HepG2 (cell line): ENCODE data around the gene DACH2. TPM values are rescaled to one million over a fixed set of nuclear protein-coding genes. Genes with fewer than 3 reads are reported as not detected.

ENCODE experiments used
- CAMTA2 ChIP-seq: sonication (generic); formaldehyde crosslinking; IDR thresholded peaks from 2 replicates; pipeline ENCODE4 v1.4.0; 2020; ENCODE audit warnings: mild to moderate bottlenecking, missing genetic modification reagents, borderline replicate concordance
- DNMT3B ChIP-seq: conservative IDR thresholded peaks from 2 replicates; pipeline ENCODE4 v1.6.1; 2016; ENCODE audit warnings: missing biosample characterization, control low read depth
- FOSL2 ChIP-seq: sonication (generic); formaldehyde crosslinking; IDR thresholded peaks from 2 replicates; pipeline ENCODE4 v1.4.0; 2020; ENCODE audit warnings: missing genetic modification reagents
- MAFF ChIP-seq: IDR thresholded peaks from 2 replicates; pipeline ENCODE4 v1.6.1; 2011; ENCODE audit warnings: low read depth, low read length, improper control_type of control experiment
- NFE2 ChIP-seq: sonication (generic); formaldehyde crosslinking; IDR thresholded peaks from 2 replicates; pipeline ENCODE4 v1.4.0; 2020; ENCODE audit warnings: missing genetic modification reagents
- NR2F6 ChIP-seq, 2 experiments: IDR thresholded peaks; 2 replicates each; pipeline ENCODE4 v1.6.1; 2016; ENCODE audit warnings: antibody characterized with exemption in 1 of 2, mild to moderate bottlenecking in 1 of 2
- PHF20 ChIP-seq: sonication (generic); formaldehyde crosslinking; IDR thresholded peaks from 2 replicates; pipeline ENCODE4 v1.5.0; 2020; ENCODE audit warnings: mild to moderate bottlenecking, missing genetic modification reagents
- SALL1 ChIP-seq: sonication (generic); formaldehyde crosslinking; IDR thresholded peaks from 2 replicates; pipeline ENCODE4 v1.8.0; 2022; ENCODE audit warnings: mild to moderate bottlenecking, missing genetic modification reagents
- SOX6 ChIP-seq, 2 experiments: fragments of 450-650 bp in 1 of 2; sonication (generic) in 1 of 2; formaldehyde crosslinking in 1 of 2; IDR thresholded peaks; 2 replicates each; pipeline versions ENCODE4 v1.4.0 to v1.6.1; 2017 to 2020; ENCODE audit warnings: antibody characterized with exemption in 1 of 2, mild to moderate bottlenecking in 1 of 2, missing genetic modification reagents in 1 of 2
- TP53 ChIP-seq: sonication (generic); formaldehyde crosslinking; conservative IDR thresholded peaks from 2 replicates; pipeline ENCODE4 v1.4.0; 2020; ENCODE audit warnings: missing genetic modification reagents
- ZMYM4 ChIP-seq: sonication (generic); formaldehyde crosslinking; IDR thresholded peaks from 2 replicates; pipeline ENCODE4 v1.8.1; 2023; ENCODE audit warnings: mild to moderate bottlenecking, missing genetic modification reagents
- polyA plus RNA-seq, 8 experiments: library from polyadenylated mRNA; depleted of rRNA in 3 of 8; stranded (reverse) in 7 of 8; unstranded in 1 of 8; fragments of >200 nt; fragmentation: Illumina TruSeq in 4 of 8; extraction: Trizol in 4 of 8; gene quantifications; 2 replicates each; pipeline versions ENCODE4 v1.2.1 to v1.2.3, GENCODE V29; 2011 to 2016; ENCODE audit warnings: low read depth in 4 of 8, missing spikeins in 1 of 8, mixed read lengths in 1 of 8; ENCODE audit not compliant: insufficient read depth in 1 of 8
- total RNA-seq, 5 experiments: library from RNA; depleted of rRNA; stranded (reverse); fragments of >200 nt; fragmentation: Illumina TruSeq; extraction: Trizol; gene quantifications; 2 replicates each; pipeline ENCODE4 v1.2.3, GENCODE V29; 2016; ENCODE audit warnings: low read depth in 1 of 5
- TF ChIP-seq, protein P1 (sequence below): IDR thresholded peaks from 2 replicates; pipeline ENCODE4 v1.6.1; 2012; ENCODE audit warnings: low read depth, low read length, improper control_type of control experiment
- TF ChIP-seq, protein P2 (sequence below), 2 experiments: fragments of 450-650 bp in 1 of 2; sonication (generic) in 1 of 2; formaldehyde crosslinking in 1 of 2; IDR thresholded peaks; 2 replicates each; pipeline versions ENCODE4 v1.6.1 to v1.8.0; 2016 to 2022; ENCODE audit warnings: antibody characterized with exemption in 1 of 2, mild to moderate bottlenecking in 1 of 2, missing genetic modification reagents in 1 of 2
- TF ChIP-seq, protein P3 (sequence below): sonication (generic); formaldehyde crosslinking; conservative IDR thresholded peaks from 2 replicates; pipeline ENCODE4 v1.4.0; 2020; ENCODE audit warnings: mild to moderate bottlenecking, missing genetic modification reagents, moderate library complexity

The DACH2 gene
- total and polyA plus RNA-seq, 2 of the 13 experiments (the other 11 are each of a cell fraction or from before 2014, with no cell fraction given): not detected

DNA sequence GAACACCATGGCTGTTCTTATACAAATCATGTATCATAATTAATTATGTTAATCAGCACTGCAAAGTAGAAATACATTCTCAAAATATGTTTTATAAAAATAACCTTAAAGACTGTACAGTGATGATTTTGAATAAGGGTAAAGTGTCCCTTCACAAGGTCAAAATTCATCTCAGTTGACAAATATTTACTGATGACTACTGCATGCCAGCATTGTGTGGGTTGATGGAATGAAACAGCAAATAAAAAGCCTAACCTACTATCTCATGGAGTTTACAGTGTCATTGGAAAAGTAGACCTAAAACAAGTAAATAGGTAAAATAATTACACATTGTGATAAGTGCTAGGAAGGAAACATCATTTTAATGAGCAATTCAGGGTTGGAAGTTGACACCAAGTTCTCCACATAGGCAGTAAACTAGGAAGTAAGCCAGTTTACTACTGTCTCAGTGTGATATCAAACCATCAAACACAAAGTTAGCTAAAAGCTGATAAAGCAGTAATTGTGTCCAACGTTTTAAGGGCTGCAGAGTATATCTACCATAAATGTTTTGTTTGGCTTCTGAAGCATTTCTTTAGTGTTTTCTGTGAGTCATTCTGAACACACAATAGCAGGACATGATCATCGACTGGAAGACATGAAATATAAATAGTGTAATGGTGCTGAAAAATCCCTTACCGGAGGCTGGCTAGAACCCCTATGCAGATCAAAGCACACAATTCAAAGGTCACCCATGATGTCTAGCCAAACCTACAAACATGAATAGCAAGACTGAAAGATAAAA is 221.8 kb downstream of the DACH2 start (continued):
- TF ChIP-seq, protein P1, sequence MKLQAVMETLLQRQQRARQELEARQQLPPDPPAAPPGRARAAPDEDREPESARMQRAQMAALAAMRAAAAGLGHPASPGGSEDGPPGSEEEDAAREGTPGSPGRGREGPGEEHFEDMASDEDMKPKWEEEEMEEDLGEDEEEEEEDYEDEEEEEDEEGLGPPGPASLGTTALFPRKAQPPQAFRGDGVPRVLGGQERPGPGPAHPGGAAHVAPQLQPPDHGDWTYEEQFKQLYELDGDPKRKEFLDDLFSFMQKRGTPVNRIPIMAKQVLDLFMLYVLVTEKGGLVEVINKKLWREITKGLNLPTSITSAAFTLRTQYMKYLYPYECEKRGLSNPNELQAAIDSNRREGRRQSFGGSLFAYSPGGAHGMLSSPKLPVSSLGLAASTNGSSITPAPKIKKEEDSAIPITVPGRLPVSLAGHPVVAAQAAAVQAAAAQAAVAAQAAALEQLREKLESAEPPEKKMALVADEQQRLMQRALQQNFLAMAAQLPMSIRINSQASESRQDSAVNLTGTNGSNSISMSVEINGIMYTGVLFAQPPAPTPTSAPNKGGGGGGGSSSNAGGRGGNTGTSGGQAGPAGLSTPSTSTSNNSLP: peak; percentile 29
- TF ChIP-seq MAFF (peak; percentile 29), SALL1 (peak; percentile 51; the same call in 1 of the 2 replicates), DNMT3B (CRISPR knock-in tag) (no peak), TP53 (CRISPR knock-in tag) (no peak), NFE2 (CRISPR knock-in tag) (no peak), FOSL2 (CRISPR knock-in tag) (peak; percentile 89), CAMTA2 (CRISPR knock-in tag) (no peak), ZMYM4 (no peak), PHF20 (no peak), SOX6 (IDR thresholded peaks at IDR 0.05) (no peak), SOX6 (CRISPR knock-in tag; IDR thresholded peaks at IDR 0.05) (peak; percentile 71), NR2F6 (IDR thresholded peaks at IDR 0.05) (peak; percentile 63; the same call in 1 of the 2 replicates), NR2F6 (CRISPR knock-in tag; IDR thresholded peaks at IDR 0.05) (peak; percentile 33; the same call in 1 of the 2 replicates)
- TF ChIP-seq, protein P2, sequence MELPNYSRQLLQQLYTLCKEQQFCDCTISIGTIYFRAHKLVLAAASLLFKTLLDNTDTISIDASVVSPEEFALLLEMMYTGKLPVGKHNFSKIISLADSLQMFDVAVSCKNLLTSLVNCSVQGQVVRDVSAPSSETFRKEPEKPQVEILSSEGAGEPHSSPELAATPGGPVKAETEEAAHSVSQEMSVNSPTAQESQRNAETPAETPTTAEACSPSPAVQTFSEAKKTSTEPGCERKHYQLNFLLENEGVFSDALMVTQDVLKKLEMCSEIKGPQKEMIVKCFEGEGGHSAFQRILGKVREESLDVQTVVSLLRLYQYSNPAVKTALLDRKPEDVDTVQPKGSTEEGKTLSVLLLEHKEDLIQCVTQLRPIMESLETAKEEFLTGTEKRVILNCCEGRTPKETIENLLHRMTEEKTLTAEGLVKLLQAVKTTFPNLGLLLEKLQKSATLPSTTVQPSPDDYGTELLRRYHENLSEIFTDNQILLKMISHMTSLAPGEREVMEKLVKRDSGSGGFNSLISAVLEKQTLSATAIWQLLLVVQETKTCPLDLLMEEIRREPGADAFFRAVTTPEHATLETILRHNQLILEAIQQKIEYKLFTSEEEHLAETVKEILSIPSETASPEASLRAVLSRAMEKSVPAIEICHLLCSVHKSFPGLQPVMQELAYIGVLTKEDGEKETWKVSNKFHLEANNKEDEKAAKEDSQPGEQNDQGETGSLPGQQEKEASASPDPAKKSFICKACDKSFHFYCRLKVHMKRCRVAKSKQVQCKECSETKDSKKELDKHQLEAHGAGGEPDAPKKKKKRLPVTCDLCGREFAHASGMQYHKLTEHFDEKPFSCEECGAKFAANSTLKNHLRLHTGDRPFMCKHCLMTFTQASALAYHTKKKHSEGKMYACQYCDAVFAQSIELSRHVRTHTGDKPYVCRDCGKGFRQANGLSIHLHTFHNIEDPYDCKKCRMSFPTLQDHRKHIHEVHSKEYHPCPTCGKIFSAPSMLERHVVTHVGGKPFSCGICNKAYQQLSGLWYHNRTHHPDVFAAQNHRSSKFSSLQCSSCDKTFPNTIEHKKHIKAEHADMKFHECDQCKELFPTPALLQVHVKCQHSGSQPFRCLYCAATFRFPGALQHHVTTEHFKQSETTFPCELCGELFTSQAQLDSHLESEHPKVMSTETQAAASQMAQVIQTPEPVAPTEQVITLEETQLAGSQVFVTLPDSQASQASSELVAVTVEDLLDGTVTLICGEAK (IDR thresholded peaks at IDR 0.05): no peak
- TF ChIP-seq, protein P2 (CRISPR knock-in tag; IDR thresholded peaks at IDR 0.05): no peak
- TF ChIP-seq, protein P3, sequence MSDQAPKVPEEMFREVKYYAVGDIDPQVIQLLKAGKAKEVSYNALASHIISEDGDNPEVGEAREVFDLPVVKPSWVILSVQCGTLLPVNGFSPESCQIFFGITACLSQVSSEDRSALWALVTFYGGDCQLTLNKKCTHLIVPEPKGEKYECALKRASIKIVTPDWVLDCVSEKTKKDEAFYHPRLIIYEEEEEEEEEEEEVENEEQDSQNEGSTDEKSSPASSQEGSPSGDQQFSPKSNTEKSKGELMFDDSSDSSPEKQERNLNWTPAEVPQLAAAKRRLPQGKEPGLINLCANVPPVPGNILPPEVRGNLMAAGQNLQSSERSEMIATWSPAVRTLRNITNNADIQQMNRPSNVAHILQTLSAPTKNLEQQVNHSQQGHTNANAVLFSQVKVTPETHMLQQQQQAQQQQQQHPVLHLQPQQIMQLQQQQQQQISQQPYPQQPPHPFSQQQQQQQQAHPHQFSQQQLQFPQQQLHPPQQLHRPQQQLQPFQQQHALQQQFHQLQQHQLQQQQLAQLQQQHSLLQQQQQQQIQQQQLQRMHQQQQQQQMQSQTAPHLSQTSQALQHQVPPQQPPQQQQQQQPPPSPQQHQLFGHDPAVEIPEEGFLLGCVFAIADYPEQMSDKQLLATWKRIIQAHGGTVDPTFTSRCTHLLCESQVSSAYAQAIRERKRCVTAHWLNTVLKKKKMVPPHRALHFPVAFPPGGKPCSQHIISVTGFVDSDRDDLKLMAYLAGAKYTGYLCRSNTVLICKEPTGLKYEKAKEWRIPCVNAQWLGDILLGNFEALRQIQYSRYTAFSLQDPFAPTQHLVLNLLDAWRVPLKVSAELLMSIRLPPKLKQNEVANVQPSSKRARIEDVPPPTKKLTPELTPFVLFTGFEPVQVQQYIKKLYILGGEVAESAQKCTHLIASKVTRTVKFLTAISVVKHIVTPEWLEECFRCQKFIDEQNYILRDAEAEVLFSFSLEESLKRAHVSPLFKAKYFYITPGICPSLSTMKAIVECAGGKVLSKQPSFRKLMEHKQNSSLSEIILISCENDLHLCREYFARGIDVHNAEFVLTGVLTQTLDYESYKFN (CRISPR knock-in tag): peak; percentile 73
